Measurements from ENCODE around the gene TOPAZ1.
"Not testable (repeated sequence)": the region's sequence is repeated elsewhere in the genome, so short reads cannot be mapped to it uniquely, and the experiment has no call there.

Gene TOPAZ1

GRCh38 chr3:44329946-44330345, 88.3 kb downstream of the TOPAZ1 start:
- no peak for DNase-seq (ENCODE audit: low read depth in 3 of 3)

GRCh38 chr3:44330444-44330843, 88.8 kb downstream of the TOPAZ1 start:
- no peak for DNase-seq (ENCODE audit: low read depth in 3 of 3)

DNA sequence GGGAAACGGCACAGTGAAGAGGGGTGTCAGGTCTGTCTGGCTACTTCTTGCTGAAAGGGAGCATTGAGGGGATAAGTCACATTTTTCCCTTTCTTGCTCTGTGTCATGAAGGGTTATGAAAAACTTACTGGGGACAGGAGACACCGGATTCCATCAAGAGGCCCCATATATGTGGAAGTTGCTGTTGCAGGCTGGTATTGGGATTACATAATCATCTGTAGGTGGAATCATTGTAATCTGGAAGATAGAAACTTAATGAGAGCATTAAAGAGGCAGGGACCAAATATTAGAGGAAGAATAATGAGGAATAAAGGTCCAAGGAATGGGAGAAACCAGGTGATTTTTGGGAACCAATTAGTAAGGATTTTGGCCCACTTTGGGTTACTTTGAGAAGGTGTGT, 92.6 kb downstream of the TOPAZ1 start:
- no peak for DNase-seq (ENCODE audit: low read depth in 3 of 3)

- DNase-seq (ENCODE audit: low read depth in 3 of 3): no peak
Observed at GRCh38 chr3:44337248-44337785, 95.6 kb downstream of the TOPAZ1 start.

GRCh38 chr3:44338010-44338827, 96.5 kb downstream of the TOPAZ1 start, which contains the start of gene TCAIM:
Gene TCAIM, plus strand, starts transcription at chr3:44338766. Its CDS starts 16,017 bp downstream, at chr3:44354783.
- DNase-seq (ENCODE audit: low read depth in 3 of 3): peak; percentile 95 to 98 (median 97)

GRCh38 chr3:44338828-44339127, 97.1 kb downstream of the TOPAZ1 start:
- DNase-seq (ENCODE audit: low read depth in 3 of 3): no peak

DNA sequence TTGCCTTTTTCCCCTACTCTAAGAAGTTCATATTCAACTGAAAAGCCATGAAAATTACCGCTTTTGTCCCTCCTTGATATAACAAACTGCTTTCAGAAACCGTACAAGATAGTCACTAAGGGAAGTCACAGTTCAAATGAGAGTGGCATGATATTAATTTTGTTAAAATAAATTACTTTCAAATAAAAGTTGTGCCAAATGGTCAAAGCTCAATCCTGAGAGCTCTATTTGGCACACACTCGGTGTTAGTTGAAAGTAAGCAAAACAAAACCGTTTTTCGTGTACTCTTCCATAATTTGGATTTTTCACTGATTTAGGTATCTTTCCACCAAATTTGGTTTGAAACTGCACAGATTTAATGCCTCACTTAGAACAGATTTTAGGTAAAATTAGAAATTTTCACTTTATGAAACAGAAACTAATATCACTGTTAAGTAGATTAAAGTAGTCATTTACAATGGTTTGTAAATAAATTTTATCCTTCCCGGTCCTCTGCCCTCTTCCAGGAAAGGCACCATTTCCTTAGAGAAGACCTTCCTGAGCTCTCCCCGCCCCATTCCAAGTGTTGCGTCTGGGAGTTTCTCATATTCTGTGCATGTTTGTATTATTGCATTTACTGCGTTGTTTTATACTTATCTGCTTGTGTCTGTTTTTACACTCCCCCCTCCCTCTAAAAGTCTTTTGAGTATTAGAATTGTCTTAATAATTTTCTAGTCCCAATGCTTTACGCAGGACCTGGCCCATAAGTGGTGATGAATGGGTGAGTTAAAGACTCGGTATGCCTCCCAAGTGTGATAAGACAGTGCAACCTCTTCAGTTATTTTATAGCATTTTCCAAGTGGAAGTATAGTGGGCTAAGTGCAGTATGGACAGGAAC, 97.7 kb downstream of the TOPAZ1 start:
- no peak for DNase-seq (ENCODE audit: low read depth in 3 of 3)

DNA sequence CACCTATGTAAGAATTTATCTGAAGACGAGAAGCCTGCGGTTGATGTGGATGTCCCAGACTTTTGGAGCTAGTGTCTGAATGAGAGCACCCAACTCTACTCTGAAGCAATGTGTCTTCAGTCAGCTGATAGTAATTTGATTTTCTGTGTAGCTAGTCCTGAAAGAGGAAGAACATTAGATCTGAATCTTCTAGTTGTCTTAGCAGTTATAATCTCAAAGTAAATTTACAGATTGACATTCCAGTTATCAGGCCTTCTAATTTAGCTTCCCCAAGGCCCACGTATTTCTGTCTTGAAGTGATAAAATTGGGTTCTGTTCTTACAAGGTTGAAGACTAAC, 98.3 kb downstream of the TOPAZ1 start:
- DNase-seq (ENCODE audit: low read depth in 3 of 3): no peak

- no peak for DNase-seq (ENCODE audit: low read depth in 3 of 3)
Observed at GRCh38 chr3:44342176-44342790, 100.6 kb downstream of the TOPAZ1 start.

DNA sequence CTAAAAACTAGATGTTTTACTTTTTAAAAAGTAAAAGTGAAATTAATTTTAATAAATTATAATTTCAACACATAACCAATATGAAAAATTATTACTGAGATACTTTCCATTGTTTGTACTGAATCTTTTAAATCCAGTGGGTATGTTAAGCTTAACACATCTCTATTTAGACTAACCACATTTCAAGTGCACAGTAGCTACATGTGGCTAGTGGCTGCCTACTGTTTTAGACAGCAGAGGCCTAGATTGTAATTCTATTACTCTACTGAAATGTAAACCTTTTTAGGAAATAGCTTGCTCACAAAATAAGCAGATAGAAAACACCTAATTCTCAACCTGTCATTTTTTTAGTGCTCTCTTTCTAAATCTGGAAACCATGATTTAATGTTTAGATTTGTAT, 101.7 kb downstream of the TOPAZ1 start:
- DNase-seq (ENCODE audit: low read depth in 3 of 3): no peak

GRCh38 chr3:44346590-44346989, 104.9 kb downstream of the TOPAZ1 start:
- not testable (repeated sequence) for DNase-seq (ENCODE audit: low read depth in 3 of 3)

DNA sequence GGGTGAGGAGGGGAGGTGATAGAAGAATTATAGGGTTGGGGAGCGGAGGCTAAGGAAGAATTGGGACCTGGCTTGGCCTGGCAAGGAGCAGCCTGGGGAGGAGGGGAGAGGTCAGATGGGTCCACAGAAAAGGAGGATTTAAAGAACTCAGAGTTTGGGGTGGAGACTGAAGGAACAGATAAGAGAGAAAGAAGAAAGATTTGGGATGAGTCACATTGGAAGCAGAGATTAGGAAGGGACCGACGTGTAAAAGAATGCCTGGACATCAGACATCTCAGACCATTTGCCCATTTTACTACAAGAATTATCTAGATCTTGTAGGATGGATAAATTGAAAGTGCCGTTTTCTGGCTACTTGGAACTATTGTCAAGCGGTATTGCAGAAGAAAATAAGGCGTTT, 107.3 kb downstream of the TOPAZ1 start:
- DNase-seq (ENCODE audit: low read depth in 3 of 3): no peak

GRCh38 chr3:44353355-44353924, 111.8 kb downstream of the TOPAZ1 start:
- DNase-seq (ENCODE audit: low read depth in 3 of 3): no peak

DNA sequence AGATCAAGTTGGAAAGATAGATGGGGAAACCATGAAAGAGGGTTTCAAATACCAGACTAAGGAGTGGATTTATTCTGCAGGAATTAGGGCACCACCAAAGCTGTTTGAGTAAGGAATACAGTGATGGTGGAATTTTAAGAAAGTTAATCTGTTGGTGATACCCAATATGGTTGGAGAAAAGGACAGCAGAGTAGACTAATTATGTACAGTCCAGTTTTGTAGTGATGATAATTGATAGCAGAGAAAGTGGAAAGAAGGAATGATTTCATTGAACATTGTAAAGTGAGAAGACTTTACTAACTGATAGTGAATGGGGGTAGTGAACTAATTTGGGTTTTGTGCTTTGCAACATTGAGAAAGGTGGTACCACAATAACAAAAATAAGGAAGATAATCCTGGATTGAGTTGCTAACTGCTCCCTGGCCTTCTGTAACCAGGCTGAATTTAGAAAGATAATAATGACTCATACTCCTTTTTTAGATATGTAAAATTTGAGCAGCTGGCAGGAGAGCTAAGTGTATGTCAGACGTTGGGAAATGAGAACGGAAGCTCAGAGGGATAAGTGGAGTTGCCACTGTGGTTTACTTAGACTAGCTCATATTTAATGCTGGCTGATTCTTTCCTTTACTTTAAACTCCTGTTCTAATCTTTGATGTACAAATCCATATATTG, 113.8 kb downstream of the TOPAZ1 start:
- DNase-seq (ENCODE audit: low read depth in 3 of 3): no peak

DNA sequence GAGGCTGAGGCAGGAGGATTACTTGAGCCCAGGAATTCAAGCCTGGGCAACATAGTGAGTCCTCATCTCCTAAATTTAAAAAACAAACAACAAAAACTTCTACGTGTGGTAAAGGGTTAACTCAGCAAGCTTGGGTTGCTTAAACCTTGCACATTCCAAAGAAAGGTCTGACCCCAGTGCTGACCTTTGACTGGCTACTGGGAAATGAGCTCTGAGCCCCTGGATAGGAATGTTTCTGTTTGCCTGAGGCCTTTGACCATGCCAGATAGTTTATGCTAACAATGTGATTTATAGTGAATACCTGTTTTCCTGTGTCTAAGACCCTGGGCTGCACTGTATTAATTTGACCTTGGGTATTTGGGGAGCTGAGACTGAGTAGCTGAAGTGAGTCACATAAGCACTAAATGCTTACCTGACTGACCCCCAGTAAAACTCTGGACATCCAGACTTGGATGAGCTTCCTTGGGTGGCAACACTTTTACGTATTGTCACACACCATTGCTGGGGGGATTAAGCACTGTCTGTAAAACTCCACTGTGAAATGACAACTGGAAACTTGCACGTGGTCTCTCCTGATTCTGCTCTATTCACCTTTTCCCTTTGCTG, 117.6 kb downstream of the TOPAZ1 start:
- DNase-seq (ENCODE audit: low read depth in 3 of 3): no peak

GRCh38 chr3:44363591-44363990, 121.9 kb downstream of the TOPAZ1 start:
- no peak for DNase-seq (ENCODE audit: low read depth in 3 of 3)

DNA sequence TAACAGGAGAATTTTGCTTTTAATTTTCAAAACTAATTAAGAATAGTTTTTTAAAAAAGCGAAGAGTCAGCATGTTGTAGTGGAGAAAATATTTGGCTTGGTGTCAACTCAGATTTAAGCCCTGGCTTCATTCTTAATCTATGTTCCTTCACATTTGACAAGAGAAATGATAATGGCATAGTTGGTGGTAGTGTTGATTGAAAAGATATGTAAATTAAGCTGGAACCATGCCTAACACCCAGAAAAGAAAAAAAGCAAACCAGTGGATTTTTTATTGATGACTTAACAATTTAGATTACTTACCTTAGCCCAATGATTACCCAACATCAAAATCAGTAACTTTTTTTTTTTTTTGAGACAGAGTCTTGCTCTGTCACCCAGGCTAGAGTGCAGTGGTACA, 124.3 kb downstream of the TOPAZ1 start:
- DNase-seq (ENCODE audit: low read depth in 3 of 3): no peak

GRCh38 chr3:44375450-44375849, 133.8 kb downstream of the TOPAZ1 start:
- no peak for DNase-seq (ENCODE audit: low read depth in 3 of 3)

Measured in stimulated activated CD4-positive, alpha-beta T cell treated with anti-CD3 and anti-CD28 coated beads, TNF-alpha, amount 100 ng/mL, for 24 hours (primary cell).